IMR-90 (cell line): ENCODE data around the gene LAMA2. TPM values are rescaled to one million over a fixed set of nuclear protein-coding genes. Genes with fewer than 3 reads are reported as not detected.

ENCODE experiments used
- ATAC-seq: fragments of 200-7000 bp; cut with Tn5 transposase; 2 replicates; pipeline ENCODE4 v1.9.1; 2020; ENCODE audit warnings: low read depth, mild to moderate bottlenecking, moderate library complexity
- BruUV-seq: library from RNA; stranded (reverse); fragments of 400-500 nt; replicated peaks from 2 replicates; lab custom pipeline; 2021; lab: Mats Ljungman, UMichigan
- CTCF ChIA-PET: fragments of 300-600 bp; formaldehyde crosslinking; extraction: SDS; loops from one replicate; lab custom pipeline; 2021; ENCODE audit warnings: antibody characterized with exemption; lab: Yijun Ruan, JAX
- POLR2A ChIA-PET: fragments of 300-600 bp; sonication (Branson Sonifier 250); formaldehyde crosslinking; loops from one replicate; lab custom pipeline; 2022; ENCODE audit warnings: antibody characterized with exemption; ENCODE audit not compliant: unreplicated experiment; lab: Charles Lee
- DNase-seq: peaks from one replicate; pipeline ENCODE4 v3.0.0; 2013
- H2AFZ ChIP-seq: replicated peaks from 2 replicates; pipeline ENCODE3; 2013; ENCODE audit warnings: low read length, mild to moderate bottlenecking; ENCODE audit not compliant: poor library complexity
- H2AK5ac ChIP-seq: 2 replicates; pipeline ENCODE4 v1.6.1; 2013; ENCODE audit warnings: low read depth, low read length, inconsistent platforms
- H2AK9ac ChIP-seq: replicated peaks from 2 replicates; pipeline ENCODE3; 2013; ENCODE audit warnings: mild to moderate bottlenecking, low read depth, low read length, moderate library complexity; ENCODE audit not compliant: poor library complexity
- H2BK120ac ChIP-seq: 2 replicates; pipeline ENCODE4 v1.6.1; 2013; ENCODE audit warnings: low read depth, low read length, inconsistent platforms
- H2BK15ac ChIP-seq: 3 replicates; pipeline ENCODE4 v1.6.1; 2013; ENCODE audit warnings: low read depth, low read length, inconsistent platforms
- H2BK20ac ChIP-seq: 2 replicates; pipeline ENCODE4 v1.6.1; 2013; ENCODE audit warnings: low read depth, mild to moderate bottlenecking, inconsistent platforms, low read length, moderate library complexity
- H2BK5ac ChIP-seq: 2 replicates; pipeline ENCODE4 v1.6.1; 2013; ENCODE audit warnings: mild to moderate bottlenecking, low read depth, low read length, inconsistent platforms; ENCODE audit not compliant: poor library complexity, severe bottlenecking
- H3K14ac ChIP-seq: replicated peaks from 2 replicates; pipeline ENCODE4 v1.6.1; 2013; ENCODE audit warnings: low read depth, low read length, inconsistent platforms
- H3K18ac ChIP-seq: 2 replicates; pipeline ENCODE4 v1.6.1; 2013; ENCODE audit warnings: low read depth, low read length, control low read depth
- H3K23ac ChIP-seq: 2 replicates; pipeline ENCODE4 v1.6.1; 2013; ENCODE audit warnings: low read depth, low read length, inconsistent platforms
- H3K27ac ChIP-seq: 2 replicates; pipeline ENCODE4 v1.5.1; 2013; ENCODE audit warnings: mild to moderate bottlenecking, control low read depth, low read length; ENCODE audit not compliant: insufficient read depth
- H3K27me3 ChIP-seq: 2 replicates; pipeline ENCODE4 v1.6.1; 2013; ENCODE audit warnings: low read length; ENCODE audit not compliant: control insufficient read depth, insufficient read depth
- H3K36me3 ChIP-seq: 2 replicates; pipeline ENCODE4 v1.6.1; 2013; ENCODE audit warnings: low read length, mixed read lengths; ENCODE audit not compliant: control insufficient read depth, insufficient read depth
- H3K4ac ChIP-seq: 2 replicates; pipeline ENCODE4 v1.6.1; 2013; ENCODE audit warnings: low read depth, low read length, inconsistent platforms
- H3K4me1 ChIP-seq: 2 replicates; pipeline ENCODE4 v1.6.1; 2013; ENCODE audit warnings: low read length, mixed read lengths; ENCODE audit not compliant: control insufficient read depth, insufficient read depth
- H3K4me2 ChIP-seq: 2 replicates; pipeline ENCODE4 v1.6.1; 2013; ENCODE audit warnings: low read depth, mild to moderate bottlenecking, control low read depth, low read length, moderate library complexity
- H3K4me3 ChIP-seq: 2 replicates; pipeline ENCODE4 v1.5.1; 2013; ENCODE audit warnings: low read depth, mild to moderate bottlenecking, control low read depth, low read length, moderate library complexity; ENCODE audit not compliant: insufficient read depth
- H3K56ac ChIP-seq: 2 replicates; pipeline ENCODE4 v1.6.1; 2013; ENCODE audit warnings: low read length, inconsistent platforms; ENCODE audit not compliant: insufficient read depth; ENCODE audit errors: extremely low read depth
- H3K79me1 ChIP-seq, 2 experiments: 2 replicates each; pipeline ENCODE4 v1.6.1; 2013; ENCODE audit warnings: low read length in 2 of 2, inconsistent platforms in 1 of 2, low read depth in 1 of 2
- H3K9ac ChIP-seq: 2 replicates; pipeline ENCODE4 v1.6.1; 2013; ENCODE audit warnings: low read depth, low read length, control low read depth
- H3K9me1 ChIP-seq: 2 replicates; pipeline ENCODE4 v1.6.1; 2013; ENCODE audit warnings: low read length, inconsistent platforms; ENCODE audit not compliant: insufficient read depth
- H3K9me3 ChIP-seq: 2 replicates; pipeline ENCODE4 v1.6.1; 2013; ENCODE audit warnings: low read length; ENCODE audit not compliant: control insufficient read depth, insufficient read depth
- H4K20me1 ChIP-seq: 2 replicates; pipeline ENCODE4 v1.6.1; 2013; ENCODE audit warnings: low read length, inconsistent platforms; ENCODE audit not compliant: insufficient read depth
- H4K5ac ChIP-seq: 2 replicates; pipeline ENCODE4 v1.6.1; 2013; ENCODE audit warnings: mild to moderate bottlenecking, low read depth, low read length, control low read depth
- H4K8ac ChIP-seq, 2 experiments: 2 replicates each; pipeline ENCODE4 v1.6.1; 2013; ENCODE audit warnings: low read depth in 2 of 2, low read length in 2 of 2, control low read depth in 1 of 2, inconsistent platforms in 1 of 2
- H4K91ac ChIP-seq: 2 replicates; pipeline ENCODE4 v1.6.1; 2013; ENCODE audit warnings: low read depth, low read length, inconsistent platforms; ENCODE audit not compliant: insufficient read depth
- ELK1 ChIP-seq: fragments of 150-350 bp; IDR thresholded peaks from 2 replicates; pipeline ENCODE4 v1.6.1; 2016; ENCODE audit warnings: low read depth, mild to moderate bottlenecking, low read length, moderate library complexity, borderline replicate concordance
- MAFK ChIP-seq: IDR thresholded peaks from 2 replicates; pipeline ENCODE4 v1.6.1; 2012; ENCODE audit warnings: low read depth, low read length, improper control_type of control experiment
- NFE2L2 ChIP-seq: fragments of 150-350 bp; IDR thresholded peaks from 2 replicates; pipeline ENCODE4 v1.6.1; 2016; ENCODE audit warnings: low read depth, mild to moderate bottlenecking, low read length
- POLR2A ChIP-seq: IDR thresholded peaks from 2 replicates; pipeline ENCODE4 v1.6.1; 2012; ENCODE audit warnings: mild to moderate bottlenecking, low read depth, low read length
- RFX5 ChIP-seq: IDR thresholded peaks from 2 replicates; pipeline ENCODE4 v1.8.0; 2012; ENCODE audit warnings: low read depth, mild to moderate bottlenecking, low read length, moderate library complexity
- SMC3 ChIP-seq: fragments of 150-350 bp; IDR thresholded peaks from 2 replicates; pipeline ENCODE4 v1.6.1; 2016; ENCODE audit warnings: low read depth, mild to moderate bottlenecking, antibody characterized with exemption, low read length, moderate library complexity
- WGBS, 2 experiments: methylation state at CpG; one replicate each; pipeline versions ENCODE4 v1.1.5 to v1.1.7; 2013; ENCODE audit warnings: missing lambda C conversion rate in 2 of 2; ENCODE audit not compliant: insufficient read length in 1 of 2; ENCODE audit errors: extremely low coverage in 2 of 2; 5-methylcytosine and 5-hydroxymethylcytosine counted together
- dilution Hi-C: fragments of 300-500 bp; cut with HindIII; formaldehyde crosslinking; loops from one replicate; pipeline ENCODE4 v1.14.3; 2018; ENCODE audit warnings: low sequenced_read_pairs; ENCODE audit not compliant: unreplicated experiment
- in situ Hi-C: fragments of 300-500 bp; cut with MboI; formaldehyde crosslinking; loops from 3 replicates; pipeline ENCODE4 v1.14.3; 2019; ENCODE audit warnings: low sequenced_read_pairs, inconsistent platforms, mixed read lengths
- intact Hi-C: fragments of 100-400 bp; cut with micrococcal nuclease; formaldehyde crosslinking; loops from 2 replicates; pipeline ENCODE4 v1.10.0; 2022
- polyA plus RNA-seq, 3 experiments: library from polyadenylated mRNA; depleted of rRNA; stranded (reverse); fragments of >200 nt; gene quantifications; 2 replicates each; pipeline ENCODE4 v1.2.3, GENCODE V29; 2012; ENCODE audit warnings: low replicate concordance in 1 of 3
- total RNA-seq: library from RNA; depleted of rRNA; stranded (reverse); fragments of >200 nt; gene quantifications from 2 replicates; pipeline ENCODE4 v1.2.3, GENCODE V29; 2012

LAMA2 gene
- total and polyA plus RNA-seq, 2 of the 4 experiments (the other 2 are of a cell fraction): 9.9 to 13.3 TPM

DNA sequence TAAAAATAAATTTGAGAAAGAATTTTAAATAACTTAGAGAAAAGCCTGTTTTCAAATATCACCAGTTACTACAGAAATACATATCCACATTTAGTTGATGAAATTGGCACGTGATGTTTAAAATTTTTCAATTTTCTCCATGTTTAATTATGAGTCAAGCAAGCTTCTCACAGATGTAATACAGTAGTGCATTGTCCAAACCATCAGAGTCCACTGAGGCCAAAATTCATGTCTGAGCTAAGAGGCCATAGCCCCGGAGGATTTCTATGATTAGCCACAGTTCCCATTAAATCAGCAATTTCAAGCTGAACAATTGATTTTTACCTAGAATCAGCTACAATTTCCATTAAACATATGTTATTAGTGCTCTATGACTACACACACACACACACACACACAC lies 387.0 kb downstream of the LAMA2 start:
- no peak overlapping the region for H4K5ac ChIP-seq
- ChIA-PET CTCF (interaction anchor here (0.6 to 1.5 kb wide), 3 partner anchors 17 to 469 kb away, joined by 3 read pairs; no protein-coding TSS in a partner anchor), POLR2A (no interaction called here)
- H3K4me3 ChIP-seq: no peak overlapping the region
- H4K91ac ChIP-seq: no peak overlapping the region
- H2AK5ac ChIP-seq: no peak overlapping the region
- no peaks in the 10 kb centered on the region for H3K9me1 ChIP-seq
- H4K8ac ChIP-seq: no peak overlapping the region
- TF ChIP-seq MAFK: no peak
- TF ChIP-seq POLR2A: no peak
- no peak for TF ChIP-seq RFX5
- no peak for TF ChIP-seq NFE2L2
- no peak for TF ChIP-seq ELK1
- TF ChIP-seq SMC3: no peak
- H3K27ac ChIP-seq: no peak overlapping the region
- in situ Hi-C loops (no loop called here), dilution Hi-C loops (no loop called here), intact Hi-C loops (no loop called here)
- no peaks in the 10 kb centered on the region for H3K9me3 ChIP-seq
- no peak overlapping the region for H3K9ac ChIP-seq
- H3K18ac ChIP-seq: no peak overlapping the region
- H4K20me1 ChIP-seq: no peaks in the 10 kb centered on the region
- H3K56ac ChIP-seq: no peak overlapping the region
- no peak overlapping the region for H2BK20ac ChIP-seq
- no CpG with 5 or more reads among the region's 2 CpGs for WGBS, 2 experiments
- H2BK15ac ChIP-seq: no peak overlapping the region
- ATAC-seq (no peak), DNase-seq (no peak)
- H3K4me2 ChIP-seq: no peak overlapping the region
- no peak overlapping the region for H2AFZ ChIP-seq
- BruUV-seq: no TSS peak
- no peak overlapping the region for H3K23ac ChIP-seq
- no peaks in the 10 kb centered on the region for H3K36me3 ChIP-seq
- H3K79me1 ChIP-seq: no peaks in the 10 kb centered on the region
- no peak overlapping the region for H2BK5ac ChIP-seq
- no peak overlapping the region for H2BK120ac ChIP-seq
- H3K27me3 ChIP-seq: no peaks in the 10 kb centered on the region
- H3K14ac ChIP-seq: no peak overlapping the region
- no peak overlapping the region for H3K4ac ChIP-seq
- H3K4me1 ChIP-seq: no peaks in the 10 kb centered on the region
- H2AK9ac ChIP-seq: no peak overlapping the region
